ENCODE results near the gene RCAN1.

The RCAN1 gene

DNA sequence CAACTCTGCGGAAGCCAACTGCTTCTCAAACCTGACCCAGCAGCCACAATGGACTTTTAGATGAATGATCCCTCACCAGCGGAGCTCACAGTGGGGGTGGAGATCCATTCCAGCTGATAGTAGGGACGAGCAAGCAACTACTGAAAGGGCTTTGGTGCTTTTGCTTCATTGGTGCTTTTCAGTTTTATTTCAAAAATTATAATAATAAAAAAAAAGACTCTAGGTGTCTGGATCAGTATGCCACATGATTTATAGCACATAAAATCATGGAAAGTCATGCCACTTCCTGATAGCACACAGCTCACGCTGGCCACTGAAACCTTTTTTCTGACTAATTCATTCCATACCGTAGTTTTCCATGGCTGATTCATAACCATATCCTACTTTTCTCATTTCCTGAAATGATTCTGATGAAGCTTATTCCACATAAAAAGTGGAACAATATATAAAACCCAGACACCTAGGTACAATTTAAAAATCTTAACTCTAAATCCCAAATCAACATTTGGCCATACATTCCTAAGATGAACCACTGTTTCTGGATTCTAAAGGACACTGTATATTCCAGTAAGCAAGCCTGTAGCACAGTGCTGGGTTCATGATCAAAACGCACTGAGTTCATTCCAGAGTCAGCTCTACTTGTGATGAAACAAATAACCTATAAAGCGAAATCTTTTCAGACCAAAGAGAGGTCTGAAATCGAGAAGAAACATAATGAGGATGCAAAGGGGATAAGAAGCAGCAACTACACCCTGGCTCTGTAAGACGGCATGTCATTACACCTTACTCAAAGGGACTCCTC is 61.6 kb downstream of the RCAN1 start (continued):
- TF ChIP-seq, protein P1, sequence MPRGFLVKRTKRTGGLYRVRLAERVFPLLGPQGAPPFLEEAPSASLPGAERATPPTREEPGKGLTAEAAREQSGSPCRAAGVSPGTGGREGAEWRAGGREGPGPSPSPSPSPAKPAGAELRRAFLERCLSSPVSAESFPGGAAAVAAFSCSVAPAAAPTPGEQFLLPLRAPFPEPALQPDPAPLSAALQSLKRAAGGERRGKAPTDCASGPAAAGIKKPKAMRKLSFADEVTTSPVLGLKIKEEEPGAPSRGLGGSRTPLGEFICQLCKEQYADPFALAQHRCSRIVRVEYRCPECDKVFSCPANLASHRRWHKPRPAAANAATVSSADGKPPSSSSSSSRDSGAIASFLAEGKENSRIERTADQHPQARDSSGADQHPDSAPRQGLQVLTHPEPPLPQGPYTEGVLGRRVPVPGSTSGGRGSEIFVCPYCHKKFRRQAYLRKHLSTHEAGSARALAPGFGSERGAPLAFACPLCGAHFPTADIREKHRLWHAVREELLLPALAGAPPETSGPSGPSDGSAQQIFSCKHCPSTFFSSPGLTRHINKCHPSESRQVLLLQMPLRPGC (tag by site-specific recombination; IDR thresholded peaks at IDR 0.05): no peak

DNA sequence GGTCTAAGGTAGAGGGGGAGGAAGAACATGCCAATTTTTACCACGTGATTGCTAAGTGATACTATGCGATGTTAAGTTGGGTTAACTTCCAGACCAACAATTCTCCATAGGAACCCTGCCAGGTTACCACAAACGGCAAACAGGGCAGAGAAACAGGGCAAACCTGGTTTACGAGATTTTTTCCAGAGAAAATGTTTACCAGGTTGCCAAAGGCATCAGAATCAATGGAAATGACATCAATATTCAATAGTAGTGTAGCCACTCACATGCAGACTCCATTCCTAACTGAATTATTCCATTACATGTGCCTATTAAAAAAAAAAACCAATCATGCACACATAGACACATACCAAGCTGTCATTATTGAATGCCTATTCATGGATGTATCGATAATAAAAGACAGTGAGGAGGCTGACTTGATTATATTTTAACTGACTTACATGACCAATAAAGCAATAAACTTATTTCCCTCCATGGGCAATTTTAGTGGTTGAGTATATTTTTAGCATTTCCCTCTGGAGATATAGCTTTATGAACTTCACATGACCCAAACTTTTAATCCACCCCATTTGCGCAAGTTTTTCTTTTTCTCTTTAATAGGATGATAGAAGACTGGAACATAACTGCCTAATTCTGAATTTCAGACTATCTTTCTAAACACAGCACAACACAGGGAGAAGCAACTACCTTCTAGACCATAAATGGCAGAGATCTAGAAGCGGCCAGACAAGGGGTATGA is 62.4 kb downstream of the RCAN1 start:
- no peaks in the 10 kb centered on the region for H3K36me3 ChIP-seq (ENCODE audit: control insufficient read depth in 2 of 2, insufficient read depth in 1 of 2, low read length in 2 of 2)
- H3K9me3 ChIP-seq (ENCODE audit: control insufficient read depth, insufficient read depth, low read depth, low read length): no peaks in the 10 kb centered on the region
- ChIA-PET CTCF (interaction anchor here (1.1 to 3.2 kb wide), 3 partner anchors 9 to 51 kb away, joined by 3 to 17 read pairs (median 16); no protein-coding TSS in a partner anchor), POLR2A (no interaction called here)
- no peak overlapping the region for H3K4me3 ChIP-seq (ENCODE audit: low read depth, low read length)
- H3K4me1 ChIP-seq (ENCODE audit: control insufficient read depth, insufficient read depth, low read length): no peaks in the 10 kb centered on the region
- no peak overlapping the region for H3K27ac ChIP-seq (ENCODE audit: extremely low read depth, low read depth, low read length)
- TF ChIP-seq ZNF140 (tag by site-specific recombination; IDR thresholded peaks at IDR 0.05) (no peak), ZNF585B (tag by site-specific recombination; IDR thresholded peaks at IDR 0.05) (no peak), GLI4 (tag by site-specific recombination; IDR thresholded peaks at IDR 0.05) (no peak), ZNF404 (tag by site-specific recombination; IDR thresholded peaks at IDR 0.05) (no peak), ZNF555 (tag by site-specific recombination; conservative IDR thresholded peaks at IDR 0.05) (no peak), OVOL3 (tag by site-specific recombination; IDR thresholded peaks at IDR 0.05) (no peak), GLIS2 (tag by site-specific recombination; IDR thresholded peaks at IDR 0.05) (no peak), ZBTB21 (tag by site-specific recombination; IDR thresholded peaks at IDR 0.05) (no peak), ZNF211 (tag by site-specific recombination; IDR thresholded peaks at IDR 0.05; ENCODE audit: low read depth) (no peak), OSR2 (tag by site-specific recombination; IDR thresholded peaks at IDR 0.05) (no peak), ZIC2 (tag by site-specific recombination; IDR thresholded peaks at IDR 0.05) (no peak)
- TF ChIP-seq, protein P2, sequence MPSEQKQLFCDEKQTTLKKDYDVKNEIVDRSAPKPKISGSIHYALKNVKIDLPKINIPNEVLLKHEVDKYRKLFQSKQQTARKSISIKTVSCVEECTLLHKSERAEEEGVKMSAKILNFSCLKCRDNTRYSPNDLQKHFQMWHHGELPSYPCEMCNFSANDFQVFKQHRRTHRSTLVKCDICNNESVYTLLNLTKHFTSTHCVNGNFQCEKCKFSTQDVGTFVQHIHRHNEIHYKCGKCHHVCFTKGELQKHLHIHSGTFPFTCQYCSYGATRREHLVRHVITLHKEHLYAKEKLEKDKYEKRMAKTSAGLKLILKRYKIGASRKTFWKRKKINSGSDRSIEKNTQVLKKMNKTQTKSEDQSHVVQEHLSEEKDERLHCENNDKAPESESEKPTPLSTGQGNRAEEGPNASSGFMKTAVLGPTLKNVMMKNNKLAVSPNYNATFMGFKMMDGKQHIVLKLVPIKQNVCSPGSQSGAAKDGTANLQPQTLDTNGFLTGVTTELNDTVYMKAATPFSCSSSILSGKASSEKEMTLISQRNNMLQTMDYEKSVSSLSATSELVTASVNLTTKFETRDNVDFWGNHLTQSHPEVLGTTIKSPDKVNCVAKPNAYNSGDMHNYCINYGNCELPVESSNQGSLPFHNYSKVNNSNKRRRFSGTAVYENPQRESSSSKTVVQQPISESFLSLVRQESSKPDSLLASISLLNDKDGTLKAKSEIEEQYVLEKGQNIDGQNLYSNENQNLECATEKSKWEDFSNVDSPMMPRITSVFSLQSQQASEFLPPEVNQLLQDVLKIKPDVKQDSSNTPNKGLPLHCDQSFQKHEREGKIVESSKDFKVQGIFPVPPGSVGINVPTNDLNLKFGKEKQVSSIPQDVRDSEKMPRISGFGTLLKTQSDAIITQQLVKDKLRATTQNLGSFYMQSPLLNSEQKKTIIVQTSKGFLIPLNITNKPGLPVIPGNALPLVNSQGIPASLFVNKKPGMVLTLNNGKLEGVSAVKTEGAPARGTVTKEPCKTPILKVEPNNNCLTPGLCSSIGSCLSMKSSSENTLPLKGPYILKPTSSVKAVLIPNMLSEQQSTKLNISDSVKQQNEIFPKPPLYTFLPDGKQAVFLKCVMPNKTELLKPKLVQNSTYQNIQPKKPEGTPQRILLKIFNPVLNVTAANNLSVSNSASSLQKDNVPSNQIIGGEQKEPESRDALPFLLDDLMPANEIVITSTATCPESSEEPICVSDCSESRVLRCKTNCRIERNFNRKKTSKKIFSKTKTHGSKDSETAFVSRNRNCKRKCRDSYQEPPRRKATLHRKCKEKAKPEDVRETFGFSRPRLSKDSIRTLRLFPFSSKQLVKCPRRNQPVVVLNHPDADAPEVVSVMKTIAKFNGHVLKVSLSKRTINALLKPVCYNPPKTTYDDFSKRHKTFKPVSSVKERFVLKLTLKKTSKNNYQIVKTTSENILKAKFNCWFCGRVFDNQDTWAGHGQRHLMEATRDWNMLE (tag by site-specific recombination; conservative IDR thresholded peaks at IDR 0.05; ENCODE audit: low read depth): no peak
- TF ChIP-seq, protein P3, sequence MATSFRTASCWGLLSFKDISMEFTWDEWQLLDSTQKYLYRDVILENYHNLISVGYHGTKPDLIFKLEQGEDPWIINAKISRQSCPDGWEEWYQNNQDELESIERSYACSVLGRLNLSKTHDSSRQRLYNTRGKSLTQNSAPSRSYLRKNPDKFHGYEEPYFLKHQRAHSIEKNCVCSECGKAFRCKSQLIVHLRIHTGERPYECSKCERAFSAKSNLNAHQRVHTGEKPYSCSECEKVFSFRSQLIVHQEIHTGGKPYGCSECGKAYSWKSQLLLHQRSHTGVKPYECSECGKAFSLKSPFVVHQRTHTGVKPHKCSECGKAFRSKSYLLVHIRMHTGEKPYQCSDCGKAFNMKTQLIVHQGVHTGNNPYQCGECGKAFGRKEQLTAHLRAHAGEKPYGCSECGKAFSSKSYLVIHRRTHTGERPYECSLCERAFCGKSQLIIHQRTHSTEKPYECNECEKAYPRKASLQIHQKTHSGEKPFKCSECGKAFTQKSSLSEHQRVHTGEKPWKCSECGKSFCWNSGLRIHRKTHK (tag by site-specific recombination; IDR thresholded peaks at IDR 0.05): no peak
- TF ChIP-seq, protein P4, sequence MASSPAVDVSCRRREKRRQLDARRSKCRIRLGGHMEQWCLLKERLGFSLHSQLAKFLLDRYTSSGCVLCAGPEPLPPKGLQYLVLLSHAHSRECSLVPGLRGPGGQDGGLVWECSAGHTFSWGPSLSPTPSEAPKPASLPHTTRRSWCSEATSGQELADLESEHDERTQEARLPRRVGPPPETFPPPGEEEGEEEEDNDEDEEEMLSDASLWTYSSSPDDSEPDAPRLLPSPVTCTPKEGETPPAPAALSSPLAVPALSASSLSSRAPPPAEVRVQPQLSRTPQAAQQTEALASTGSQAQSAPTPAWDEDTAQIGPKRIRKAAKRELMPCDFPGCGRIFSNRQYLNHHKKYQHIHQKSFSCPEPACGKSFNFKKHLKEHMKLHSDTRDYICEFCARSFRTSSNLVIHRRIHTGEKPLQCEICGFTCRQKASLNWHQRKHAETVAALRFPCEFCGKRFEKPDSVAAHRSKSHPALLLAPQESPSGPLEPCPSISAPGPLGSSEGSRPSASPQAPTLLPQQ (tag by site-specific recombination; IDR thresholded peaks at IDR 0.05): no peak
- TF ChIP-seq, protein P5, sequence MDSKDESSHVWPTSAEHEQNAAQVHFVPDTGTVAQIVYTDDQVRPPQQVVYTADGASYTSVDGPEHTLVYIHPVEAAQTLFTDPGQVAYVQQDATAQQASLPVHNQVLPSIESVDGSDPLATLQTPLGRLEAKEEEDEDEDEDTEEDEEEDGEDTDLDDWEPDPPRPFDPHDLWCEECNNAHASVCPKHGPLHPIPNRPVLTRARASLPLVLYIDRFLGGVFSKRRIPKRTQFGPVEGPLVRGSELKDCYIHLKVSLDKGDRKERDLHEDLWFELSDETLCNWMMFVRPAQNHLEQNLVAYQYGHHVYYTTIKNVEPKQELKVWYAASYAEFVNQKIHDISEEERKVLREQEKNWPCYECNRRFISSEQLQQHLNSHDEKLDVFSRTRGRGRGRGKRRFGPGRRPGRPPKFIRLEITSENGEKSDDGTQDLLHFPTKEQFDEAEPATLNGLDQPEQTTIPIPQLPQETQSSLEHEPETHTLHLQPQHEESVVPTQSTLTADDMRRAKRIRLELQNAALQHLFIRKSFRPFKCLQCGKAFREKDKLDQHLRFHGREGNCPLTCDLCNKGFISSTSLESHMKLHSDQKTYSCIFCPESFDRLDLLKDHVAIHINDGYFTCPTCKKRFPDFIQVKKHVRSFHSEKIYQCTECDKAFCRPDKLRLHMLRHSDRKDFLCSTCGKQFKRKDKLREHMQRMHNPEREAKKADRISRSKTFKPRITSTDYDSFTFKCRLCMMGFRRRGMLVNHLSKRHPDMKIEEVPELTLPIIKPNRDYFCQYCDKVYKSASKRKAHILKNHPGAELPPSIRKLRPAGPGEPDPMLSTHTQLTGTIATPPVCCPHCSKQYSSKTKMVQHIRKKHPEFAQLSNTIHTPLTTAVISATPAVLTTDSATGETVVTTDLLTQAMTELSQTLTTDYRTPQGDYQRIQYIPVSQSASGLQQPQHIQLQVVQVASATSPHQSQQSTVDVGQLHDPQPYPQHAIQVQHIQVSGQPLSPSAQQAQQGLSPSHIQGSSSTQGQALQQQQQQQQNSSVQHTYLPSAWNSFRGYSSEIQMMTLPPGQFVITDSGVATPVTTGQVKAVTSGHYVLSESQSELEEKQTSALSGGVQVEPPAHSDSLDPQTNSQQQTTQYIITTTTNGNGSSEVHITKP (tag by site-specific recombination; IDR thresholded peaks at IDR 0.05): no peak
- TF ChIP-seq, protein P6, sequence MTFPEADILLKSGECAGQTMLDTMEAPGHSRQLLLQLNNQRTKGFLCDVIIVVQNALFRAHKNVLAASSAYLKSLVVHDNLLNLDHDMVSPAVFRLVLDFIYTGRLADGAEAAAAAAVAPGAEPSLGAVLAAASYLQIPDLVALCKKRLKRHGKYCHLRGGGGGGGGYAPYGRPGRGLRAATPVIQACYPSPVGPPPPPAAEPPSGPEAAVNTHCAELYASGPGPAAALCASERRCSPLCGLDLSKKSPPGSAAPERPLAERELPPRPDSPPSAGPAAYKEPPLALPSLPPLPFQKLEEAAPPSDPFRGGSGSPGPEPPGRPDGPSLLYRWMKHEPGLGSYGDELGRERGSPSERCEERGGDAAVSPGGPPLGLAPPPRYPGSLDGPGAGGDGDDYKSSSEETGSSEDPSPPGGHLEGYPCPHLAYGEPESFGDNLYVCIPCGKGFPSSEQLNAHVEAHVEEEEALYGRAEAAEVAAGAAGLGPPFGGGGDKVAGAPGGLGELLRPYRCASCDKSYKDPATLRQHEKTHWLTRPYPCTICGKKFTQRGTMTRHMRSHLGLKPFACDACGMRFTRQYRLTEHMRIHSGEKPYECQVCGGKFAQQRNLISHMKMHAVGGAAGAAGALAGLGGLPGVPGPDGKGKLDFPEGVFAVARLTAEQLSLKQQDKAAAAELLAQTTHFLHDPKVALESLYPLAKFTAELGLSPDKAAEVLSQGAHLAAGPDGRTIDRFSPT (tag by site-specific recombination; IDR thresholded peaks at IDR 0.05): no peak
